HG02885 (cell line): ENCODE measurements around the gene OR51E1.

ENCODE experiments used
- ATAC-seq: cut with Tn5 transposase; IDR thresholded peaks from one replicate; pipeline ENCODE4 v1.9.1; 2021; ENCODE audit warnings: mild to moderate bottlenecking; ENCODE audit not compliant: unreplicated experiment, poor library complexity

The OR51E1 gene

GRCh38 chr11:4647766-4648165, 4.0 kb downstream of the OR51E1 start:
- no peak for ATAC-seq

- ATAC-seq, result no peak
Observed at GRCh38 chr11:4654635-4655369, 11.0 kb downstream of the OR51E1 start.

- ATAC-seq, result no peak
Observed at GRCh38 chr11:4658629-4659445, 15.1 kb downstream of the OR51E1 start.

GRCh38 chr11:4662876-4663275, 19.1 kb downstream of the OR51E1 start:
- ATAC-seq, result no peak

GRCh38 chr11:4664183-4664582, 20.4 kb downstream of the OR51E1 start:
- no peak for ATAC-seq

- ATAC-seq, result no peak
Observed at GRCh38 chr11:4664786-4665185, 21.0 kb downstream of the OR51E1 start.

GRCh38 chr11:4665424-4665823, 21.6 kb downstream of the OR51E1 start:
- ATAC-seq, result no peak

- no peak for ATAC-seq
Observed at GRCh38 chr11:4671741-4672140, 28.0 kb downstream of the OR51E1 start.

GRCh38 chr11:4672470-4672869, 28.7 kb downstream of the OR51E1 start:
- no peak for ATAC-seq

GRCh38 chr11:4673781-4674180, 30.0 kb downstream of the OR51E1 start:
- no peak for ATAC-seq

- no peak for ATAC-seq
Observed at GRCh38 chr11:4677948-4678347, 34.2 kb downstream of the OR51E1 start.

GRCh38 chr11:4680341-4680740, 36.6 kb downstream of the OR51E1 start:
- no peak for ATAC-seq

GRCh38 chr11:4682623-4683419, 39.0 kb downstream of the OR51E1 start:
- no peak for ATAC-seq

- no peak for ATAC-seq
Observed at GRCh38 chr11:4684631-4685285, 41.0 kb downstream of the OR51E1 start.

GRCh38 chr11:4695442-4695841, 51.7 kb downstream of the OR51E1 start:
- no peak for ATAC-seq

- ATAC-seq, result no peak
Observed at GRCh38 chr11:4697585-4697984, 53.8 kb downstream of the OR51E1 start, which contains the start of gene OR51E2. Gene OR51E2, minus strand, starts transcription at chr11:4697853. Its CDS starts 15,142 bp downstream, at chr11:4682711.

GRCh38 chr11:4699697-4700435, 56.1 kb downstream of the OR51E1 start:
- peak; percentile 99 for ATAC-seq

GRCh38 chr11:4700436-4700820, 56.6 kb downstream of the OR51E1 start:
- ATAC-seq, result no peak

- ATAC-seq, result no peak
Observed at GRCh38 chr11:4704054-4704789, 60.4 kb downstream of the OR51E1 start, which contains the start of gene MMP26. Gene MMP26, plus strand, starts transcription at chr11:4704784.
